GM18907 (cell line): ENCODE results near the gene SRRM4.

Experiments used
- ATAC-seq: cut with Tn5 transposase; IDR thresholded peaks from one replicate; pipeline ENCODE4 v1.9.1; 2021; ENCODE audit warnings: mild to moderate bottlenecking, moderate library complexity; ENCODE audit not compliant: unreplicated experiment

Gene SRRM4

DNA sequence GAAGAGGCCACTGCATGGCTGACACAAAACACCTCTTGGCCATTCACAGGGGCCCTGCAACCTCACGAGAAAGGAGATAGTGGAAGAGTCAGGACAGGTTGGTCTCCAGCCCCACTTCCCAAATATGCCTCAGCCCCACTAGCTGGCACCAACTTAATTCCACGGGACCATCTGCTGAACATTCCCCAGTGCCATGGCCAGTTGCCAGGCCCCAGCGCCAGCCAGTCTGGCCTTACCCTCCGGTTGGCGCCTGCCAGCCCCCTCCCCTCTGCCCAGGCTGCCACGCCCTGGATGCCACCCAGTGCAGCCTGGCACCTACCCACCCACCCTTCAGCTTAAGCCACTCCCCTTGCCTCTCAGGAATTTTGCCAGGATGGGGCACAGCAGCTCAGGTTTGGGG is 176.2 kb downstream of the SRRM4 start:
- no peak for ATAC-seq

DNA sequence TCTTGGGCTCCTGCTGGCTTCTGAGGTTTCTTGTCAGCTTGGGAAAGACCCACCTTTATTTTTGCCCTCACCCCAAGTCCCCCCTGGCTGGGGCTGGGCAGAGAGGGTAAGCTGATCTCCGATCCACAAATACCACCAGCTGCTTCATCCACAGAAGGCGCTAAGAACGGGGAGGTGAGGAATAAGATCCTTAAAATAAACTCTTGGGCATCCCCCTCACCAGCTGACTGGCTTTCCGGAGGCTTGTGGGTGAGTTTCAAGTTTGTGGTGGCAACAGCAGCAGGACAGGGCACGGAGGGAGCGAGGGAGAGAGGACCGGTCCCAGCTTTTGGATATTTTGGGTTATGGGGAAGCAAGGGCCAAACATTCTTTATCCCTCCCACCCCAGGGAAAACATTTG is 176.6 kb downstream of the SRRM4 start:
- ATAC-seq, result no peak

DNA sequence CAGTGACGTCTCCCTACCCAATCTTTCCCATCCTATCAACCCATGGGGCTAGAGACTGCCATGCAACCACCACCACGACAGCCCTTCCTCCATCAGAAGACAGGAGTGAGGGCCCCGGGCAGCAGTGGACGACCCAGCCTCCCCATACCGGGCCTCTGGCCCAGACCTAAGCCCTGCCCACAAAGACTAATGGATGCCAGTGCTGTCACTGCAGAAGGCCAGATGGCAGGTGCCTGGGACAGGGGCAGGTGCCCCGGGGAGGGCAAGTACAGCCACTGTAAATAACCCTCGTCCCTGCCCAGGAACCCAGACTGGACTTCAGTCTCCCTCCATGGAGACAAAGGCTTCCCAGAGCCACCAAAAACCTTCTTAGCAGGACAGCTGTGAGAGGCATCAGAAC is 177.1 kb downstream of the SRRM4 start:
- ATAC-seq, result no peak

DNA sequence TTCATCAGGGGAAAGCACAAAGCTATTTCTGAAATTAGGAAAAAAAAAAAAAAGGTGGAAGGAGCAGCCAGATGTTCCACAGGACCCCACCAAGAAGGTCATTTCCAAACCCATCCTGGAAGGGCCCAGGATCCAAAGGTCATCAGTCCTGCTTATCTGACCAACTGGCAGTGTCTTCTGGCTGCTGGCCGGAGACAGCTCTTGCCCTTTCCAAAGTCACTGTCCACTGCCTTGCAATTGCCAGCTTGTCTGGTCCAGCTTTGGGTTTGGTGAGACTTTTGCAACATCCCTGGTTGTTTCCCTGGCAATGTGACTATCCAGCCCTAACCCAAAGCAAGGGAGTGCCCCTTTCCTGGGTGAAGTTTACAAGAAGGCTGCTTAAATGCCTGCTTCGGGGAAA is 178.5 kb downstream of the SRRM4 start:
- no peak for ATAC-seq

DNA sequence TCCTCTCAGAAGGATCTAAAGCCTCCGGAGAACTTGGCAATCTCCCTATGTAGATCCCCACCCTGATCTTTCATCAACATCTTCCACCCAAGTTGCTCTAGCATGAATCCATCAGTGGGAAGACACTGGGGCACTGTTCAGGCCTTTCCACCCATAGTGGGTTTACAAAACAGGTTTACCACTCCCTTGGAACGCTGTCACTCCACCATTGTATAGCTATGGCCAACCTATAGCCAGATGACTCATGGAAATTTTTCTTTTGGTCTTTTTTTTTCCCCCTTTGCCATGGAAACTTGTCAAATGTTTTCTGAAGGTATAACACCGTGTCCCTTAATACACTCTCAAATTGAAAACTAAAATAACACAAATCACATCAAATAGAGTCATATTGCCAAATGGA is 186.6 kb downstream of the SRRM4 start:
- no peak for ATAC-seq

DNA sequence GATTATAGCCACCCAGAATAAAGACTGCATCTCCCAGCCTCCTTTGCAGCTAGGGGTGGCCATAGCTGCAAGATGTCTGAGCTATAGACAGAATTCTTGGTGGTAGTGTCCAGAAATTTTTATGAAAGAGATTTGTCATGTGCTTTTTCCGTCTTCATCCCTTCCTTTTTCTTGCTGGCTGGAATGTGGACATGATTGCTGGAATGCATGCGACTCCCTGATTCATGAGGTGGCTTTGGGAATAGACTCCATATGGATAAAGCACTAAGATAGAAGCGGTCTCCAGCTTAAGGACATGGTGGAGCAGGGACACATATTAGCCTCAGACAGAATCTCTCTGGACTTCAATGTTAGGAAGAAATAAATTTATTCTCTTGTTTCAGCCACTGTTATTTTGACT is 187.4 kb downstream of the SRRM4 start:
- ATAC-seq, result no peak

DNA sequence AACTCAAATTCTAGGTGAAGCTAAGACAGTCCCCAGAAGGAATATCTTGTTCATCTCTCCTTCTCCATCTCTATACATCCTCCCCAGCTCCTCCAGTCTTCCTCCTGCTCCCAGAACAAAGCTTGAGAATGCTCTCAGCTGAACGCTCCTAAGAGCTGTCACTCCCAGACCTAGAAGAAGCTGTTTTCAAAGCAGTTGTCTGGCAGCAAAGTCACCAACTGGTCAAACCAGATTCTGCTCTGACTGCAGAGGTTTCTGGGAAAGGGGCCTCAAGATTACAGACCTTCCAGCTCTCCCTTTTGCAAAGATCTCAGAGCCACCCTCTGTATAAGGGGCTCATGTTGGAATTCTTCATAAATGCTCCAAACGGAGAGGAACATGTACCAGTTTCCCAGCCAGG is 187.8 kb downstream of the SRRM4 start:
- ATAC-seq, result no peak

DNA sequence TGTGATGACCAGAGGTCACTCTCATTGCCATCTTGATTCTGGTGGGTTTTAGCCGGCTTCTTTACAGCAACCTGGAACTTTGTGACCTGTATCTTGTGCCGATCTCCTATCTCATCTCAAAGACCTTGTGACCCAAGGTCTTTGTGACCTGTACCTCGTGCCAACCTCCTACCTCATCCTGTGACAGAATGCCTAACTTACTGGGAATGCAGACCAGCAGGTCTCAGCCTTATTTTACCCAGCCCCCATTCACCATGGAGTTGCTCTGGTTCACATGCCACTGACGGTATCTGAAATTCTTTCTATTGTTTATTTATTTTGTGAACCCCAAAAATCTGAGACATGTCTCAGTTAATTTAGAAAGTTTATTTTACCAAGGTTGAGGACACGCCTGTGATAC is 189.9 kb downstream of the SRRM4 start:
- no peak for ATAC-seq

DNA sequence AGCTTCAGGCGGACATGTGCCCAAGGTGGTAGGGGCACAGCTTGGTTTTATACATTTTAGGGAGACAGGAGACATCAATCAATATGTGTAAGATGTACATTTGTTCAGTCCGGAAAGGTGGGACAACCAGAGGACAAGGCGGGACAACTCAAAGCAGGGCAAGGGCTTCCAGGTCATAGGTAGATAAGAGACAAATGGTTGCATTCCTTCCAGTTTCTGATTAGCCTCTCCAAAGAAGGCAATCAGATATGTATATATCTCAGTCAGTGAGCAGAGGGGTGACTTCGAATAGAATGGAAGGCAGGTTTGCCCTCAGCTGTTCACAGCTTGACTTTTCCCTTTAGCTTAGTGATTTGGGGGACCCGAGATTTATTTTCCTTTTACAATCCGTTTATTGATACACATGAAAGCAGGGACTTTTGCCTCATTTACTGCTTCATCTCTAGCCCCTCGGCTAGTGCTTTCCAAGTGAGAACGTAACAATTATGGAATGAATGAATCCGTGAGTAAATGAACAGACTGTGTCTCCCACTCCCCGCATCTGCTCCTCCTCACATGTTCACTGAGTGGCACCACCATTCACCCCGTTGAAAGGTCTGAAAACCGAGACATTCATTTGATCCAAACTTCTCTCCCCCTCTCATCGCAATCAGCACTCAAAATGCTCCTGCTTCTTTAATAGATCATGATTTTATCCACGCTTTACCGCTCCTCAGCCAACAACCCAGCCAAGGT is 190.5 kb downstream of the SRRM4 start:
- no peak for ATAC-seq

DNA sequence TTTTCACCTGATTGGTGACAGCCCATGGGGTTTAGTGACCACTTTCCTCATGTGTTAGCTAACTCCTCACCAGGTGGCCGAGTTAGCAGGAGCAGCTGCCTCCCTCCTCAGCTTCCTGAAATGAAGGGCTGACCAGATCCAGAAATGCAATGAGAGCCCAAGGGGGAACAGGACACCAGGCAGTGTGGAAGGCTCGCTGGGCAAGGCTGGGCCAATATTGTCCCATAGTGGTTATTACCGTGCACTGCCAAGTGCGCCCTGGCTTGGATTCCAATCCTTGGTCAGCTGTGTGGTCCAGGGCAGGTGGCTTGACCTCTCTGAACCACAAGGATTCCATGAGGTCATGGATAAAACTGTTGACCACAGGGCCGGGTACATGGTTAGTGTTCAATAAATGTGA is 193.7 kb downstream of the SRRM4 start:
- no peak for ATAC-seq

DNA sequence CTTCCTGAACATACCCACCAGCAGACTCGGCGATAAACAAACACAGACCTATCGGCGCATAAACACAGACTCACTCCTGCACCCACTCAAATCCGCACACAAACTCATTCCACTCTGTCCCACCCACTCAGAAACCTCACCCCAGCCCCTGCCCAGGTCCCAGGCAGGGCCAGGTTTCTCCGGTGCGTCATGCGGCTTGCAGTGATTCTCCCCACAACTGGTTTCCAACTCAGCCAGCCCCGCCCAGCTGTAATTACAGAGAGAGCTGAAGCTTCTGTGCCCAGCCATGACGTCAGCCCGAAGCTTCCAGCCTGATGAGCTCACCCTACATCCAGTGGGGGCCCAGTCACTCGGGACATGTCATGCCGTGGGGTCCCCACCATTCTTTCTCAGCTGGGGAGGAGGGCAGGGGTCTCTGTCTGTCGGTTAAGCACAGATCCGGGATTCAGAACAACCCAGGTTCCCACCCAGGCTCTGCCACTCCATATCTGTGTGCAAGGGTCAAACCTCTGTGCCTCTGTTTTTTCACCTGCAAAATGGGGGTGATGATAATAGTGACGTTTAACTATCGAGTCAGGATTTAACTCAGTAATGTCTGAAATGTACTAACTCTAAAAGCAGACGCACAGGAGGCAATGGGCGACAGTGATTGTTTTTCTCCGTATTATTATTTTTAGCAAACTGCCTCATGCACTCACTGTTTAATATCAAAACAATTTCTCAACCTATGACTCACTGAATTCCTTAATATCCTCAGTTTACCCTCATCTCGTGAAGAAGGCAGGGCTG is 195.1 kb downstream of the SRRM4 start:
- no peak for ATAC-seq

DNA sequence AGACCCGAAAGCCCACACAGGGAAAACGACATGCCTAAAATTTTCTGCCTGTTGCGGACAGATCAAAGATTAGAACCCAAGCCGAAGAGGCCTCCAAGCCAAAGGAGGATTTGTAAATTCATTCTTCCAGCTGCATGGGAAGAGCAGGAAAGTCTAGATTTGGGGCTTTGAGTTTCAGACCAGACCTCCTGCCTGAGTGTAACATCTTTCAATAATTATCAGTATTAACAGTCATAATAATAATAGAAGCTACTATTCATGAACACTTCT is 195.7 kb downstream of the SRRM4 start:
- ATAC-seq, result no peak

DNA sequence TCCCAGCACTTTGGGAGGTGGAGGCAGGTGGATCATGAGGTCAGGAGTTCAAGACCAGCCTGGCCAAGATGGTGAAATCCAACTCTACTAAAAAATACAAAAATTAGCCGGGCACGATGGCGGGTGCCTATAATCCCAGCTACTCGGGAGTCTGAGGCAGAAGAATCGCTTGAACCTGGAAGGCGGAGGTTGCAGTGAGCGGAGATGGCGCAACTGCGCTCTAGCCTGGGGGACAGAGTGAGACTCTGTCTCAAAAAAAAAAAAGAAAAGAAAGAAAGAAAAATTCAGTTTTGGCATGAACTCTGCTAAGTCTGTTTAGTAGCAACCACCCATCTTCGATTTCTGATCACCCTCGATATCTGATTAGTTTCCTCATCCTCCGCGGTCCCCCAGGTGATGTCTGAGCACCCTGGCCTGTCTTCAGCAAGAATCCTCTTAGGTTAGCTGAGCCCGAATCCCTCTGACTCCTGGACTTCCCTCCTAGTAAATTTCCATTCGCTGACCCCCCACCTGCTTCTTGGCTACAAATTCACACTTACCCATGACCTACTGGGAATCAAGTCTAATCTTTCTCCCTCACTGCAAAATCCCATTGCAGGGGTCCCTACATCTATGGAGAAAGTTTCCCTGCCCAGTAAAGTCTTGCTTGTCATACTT is 196.5 kb downstream of the SRRM4 start:
- no peak for ATAC-seq

DNA sequence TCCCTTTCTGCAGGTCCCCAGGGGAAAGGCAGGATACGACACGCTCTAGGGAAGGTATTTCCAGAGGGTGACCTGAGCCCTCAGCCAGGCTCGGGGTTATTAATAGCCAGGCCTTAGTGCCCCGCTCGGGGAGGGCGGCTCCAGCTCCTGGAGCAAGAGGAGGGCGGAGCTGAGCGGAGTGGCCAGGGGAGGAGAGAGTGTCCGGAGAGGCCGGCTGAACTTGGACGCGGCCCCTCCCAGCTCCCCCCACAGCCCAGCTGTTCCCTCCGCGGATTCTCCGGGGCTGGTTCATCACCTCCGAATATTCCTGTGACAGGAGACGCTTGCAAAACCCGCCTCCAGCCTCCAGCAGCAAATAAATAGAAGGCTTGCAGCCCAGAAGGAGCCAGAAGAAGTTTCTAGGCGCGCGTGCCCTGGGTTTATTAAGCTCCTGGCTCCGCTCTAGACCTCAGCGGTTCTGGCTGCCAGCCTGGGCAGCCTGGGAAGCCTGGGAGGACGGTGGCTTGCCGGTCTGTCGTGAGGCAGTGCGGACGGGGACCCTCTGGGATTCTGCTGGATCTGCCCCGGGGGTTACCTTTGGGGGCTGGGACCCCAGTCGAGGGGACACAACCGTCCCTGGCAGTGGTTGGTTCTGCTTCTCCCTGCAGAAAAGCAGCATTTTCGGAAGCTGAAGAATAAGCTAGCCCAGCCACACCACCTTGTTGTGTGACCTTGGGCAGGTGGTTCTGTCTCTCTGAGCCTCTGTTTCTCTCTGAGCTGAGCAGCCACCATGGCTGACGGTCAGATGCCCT is 197.4 kb downstream of the SRRM4 start, which contains the start of gene HSPB8:
Gene HSPB8 (plus strand): TSS at position 388 of the 791 bp plus-strand sequence. CDS start 382 bp downstream, at position 770.
- ATAC-seq, result no peak

DNA sequence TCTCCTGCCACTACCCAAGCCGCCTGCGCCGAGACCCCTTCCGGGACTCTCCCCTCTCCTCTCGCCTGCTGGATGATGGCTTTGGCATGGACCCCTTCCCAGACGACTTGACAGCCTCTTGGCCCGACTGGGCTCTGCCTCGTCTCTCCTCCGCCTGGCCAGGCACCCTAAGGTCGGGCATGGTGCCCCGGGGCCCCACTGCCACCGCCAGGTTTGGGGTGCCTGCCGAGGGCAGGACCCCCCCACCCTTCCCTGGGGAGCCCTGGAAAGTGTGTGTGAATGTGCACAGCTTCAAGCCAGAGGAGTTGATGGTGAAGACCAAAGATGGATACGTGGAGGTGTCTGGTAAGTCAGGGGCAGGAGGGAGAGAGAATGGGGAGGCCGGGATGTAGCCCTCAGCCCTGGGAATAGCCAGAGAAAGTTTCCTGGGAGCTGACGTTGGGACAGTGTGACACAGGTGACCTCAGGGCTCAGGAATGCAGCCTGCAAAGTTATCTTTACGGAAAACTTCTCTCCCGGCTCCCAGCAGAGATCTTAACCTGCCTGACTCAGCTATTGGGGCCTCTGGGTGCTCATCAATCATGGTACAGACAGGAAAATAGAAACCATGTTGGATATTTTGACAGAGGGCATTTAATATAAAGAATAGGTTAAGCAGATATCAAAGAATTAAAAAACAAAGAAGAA is 198.1 kb downstream of the SRRM4 start:
- no peak for ATAC-seq

DNA sequence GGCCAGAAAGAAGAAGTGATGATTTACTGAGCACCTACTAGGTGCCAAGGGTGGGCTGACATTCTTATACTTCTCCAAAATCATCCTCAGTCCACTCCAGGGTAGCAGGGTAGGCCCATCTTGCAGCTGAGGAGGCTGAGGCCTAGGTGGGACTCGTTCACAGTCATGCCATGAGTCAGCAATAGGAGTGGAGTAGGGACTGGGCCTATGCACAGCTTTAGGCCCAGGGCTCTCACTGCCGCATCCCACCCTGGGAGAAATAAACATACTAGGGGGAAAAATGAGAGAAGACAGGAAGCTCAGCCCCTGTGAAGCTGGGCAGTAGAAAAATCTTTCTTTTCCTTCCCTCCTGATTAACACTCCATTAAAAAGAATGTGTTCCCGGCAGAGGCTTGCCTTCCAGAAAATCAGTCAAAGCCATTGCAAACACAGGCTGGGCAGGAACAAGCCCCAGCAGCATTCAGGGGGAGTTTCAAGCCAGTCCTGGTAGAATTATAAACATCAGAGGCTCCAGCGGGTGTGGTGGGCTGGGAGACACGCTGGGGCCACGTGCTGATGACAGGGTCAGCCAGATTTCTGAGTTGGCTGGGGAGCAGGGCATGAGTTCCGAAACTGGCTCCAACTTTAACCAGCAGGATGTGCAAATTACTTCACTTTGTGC is 199.2 kb downstream of the SRRM4 start:
- ATAC-seq, result no peak

DNA sequence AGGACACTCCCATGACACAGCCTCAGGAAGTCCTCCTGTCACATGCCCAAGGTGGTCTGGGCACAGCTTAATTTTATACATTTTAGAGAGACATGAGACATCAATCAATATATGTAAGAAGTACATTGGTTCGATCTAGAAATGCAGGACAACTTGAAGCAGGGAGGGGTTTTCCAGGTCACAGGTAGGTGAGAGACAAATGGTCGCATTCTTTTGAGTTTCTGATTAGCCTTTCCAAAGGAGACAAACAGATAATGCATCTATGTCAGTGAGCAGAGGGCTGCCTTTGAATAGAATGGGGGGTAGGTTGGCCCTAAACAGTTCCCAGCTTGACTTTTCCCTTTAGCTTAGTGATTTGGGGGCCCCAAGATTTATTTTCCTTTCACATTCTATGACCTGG is 199.9 kb downstream of the SRRM4 start:
- no peak for ATAC-seq

DNA sequence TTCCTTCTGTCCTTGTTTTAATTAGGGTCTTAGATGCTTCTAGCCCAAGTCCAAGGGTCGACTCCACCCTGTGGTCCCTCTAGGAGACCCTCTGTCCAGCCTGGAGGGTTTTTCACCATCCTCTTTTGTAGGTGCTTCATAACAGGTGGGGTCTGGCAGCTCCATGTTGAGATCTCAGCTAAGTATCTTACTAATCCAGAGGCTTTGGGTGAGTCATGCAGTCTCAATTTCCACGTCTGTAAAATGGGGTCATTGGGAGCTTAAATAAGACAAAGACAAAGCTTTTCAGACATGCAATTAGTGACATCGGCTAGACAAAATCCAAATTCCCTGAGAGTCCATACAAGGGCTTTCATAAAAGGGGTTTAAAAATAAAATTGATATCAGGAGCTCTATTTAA is 200.6 kb downstream of the SRRM4 start:
- ATAC-seq, result no peak

DNA sequence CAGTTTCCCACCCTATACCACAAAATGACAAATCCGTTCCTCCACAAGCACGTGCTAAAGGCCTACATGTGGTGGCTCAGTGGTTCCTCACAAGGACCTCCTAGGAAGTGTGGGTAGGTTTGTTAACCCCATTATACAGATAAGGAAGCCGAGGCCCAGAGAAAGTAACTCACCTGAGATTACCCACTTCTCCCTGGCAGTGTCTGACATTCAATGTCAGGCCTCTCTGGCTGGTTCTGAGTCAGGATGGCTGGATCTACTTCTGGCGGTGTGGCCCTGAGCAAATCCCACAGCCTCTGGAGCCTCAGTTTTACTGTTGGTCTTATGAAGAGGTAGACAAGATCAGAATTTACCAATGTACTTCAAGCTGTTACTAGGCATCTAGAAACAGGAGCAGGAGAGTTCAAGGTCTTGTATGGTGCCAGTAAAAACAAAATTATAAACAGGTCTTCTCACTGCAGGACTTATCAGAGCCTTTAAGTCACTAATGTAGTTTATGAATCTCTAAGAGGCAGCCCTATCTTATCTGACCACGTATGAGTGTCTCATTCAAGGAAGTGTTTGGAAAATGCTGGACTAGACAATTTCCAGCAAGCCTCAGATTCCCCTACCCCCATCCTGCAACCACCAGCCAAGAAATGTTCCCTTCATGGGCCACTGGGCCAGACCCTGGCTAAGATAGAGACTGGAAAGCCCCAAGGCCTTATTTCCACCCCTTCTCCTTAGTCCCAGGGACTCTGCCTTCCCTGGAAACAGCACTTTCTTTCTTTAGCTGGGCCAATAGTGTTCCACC is 201.6 kb downstream of the SRRM4 start:
- ATAC-seq, result no peak
